GM21367 (cell line): Measurements from ENCODE around the gene SPATA31A3.
"Not testable (repeated sequence)": the region's sequence is repeated elsewhere in the genome, so short reads cannot be mapped to it uniquely, and the experiment has no call there.

Source experiments
- ATAC-seq: cut with Tn5 transposase; IDR thresholded peaks from one replicate; pipeline ENCODE4 v1.9.1; 2021; ENCODE audit not compliant: unreplicated experiment

SPATA31A3 gene

GRCh38 chr9:66992450-66992849, at the start of gene SPATA31A3:
Gene SPATA31A3 (minus strand): TSS chr9:66992550. CDS start chr9:66992521, 29 bp downstream.
- not testable (repeated sequence) for ATAC-seq

GRCh38 chr9:66952576-66952975, 39.8 kb downstream of the SPATA31A3 start:
- not testable (repeated sequence) for ATAC-seq

- not testable (repeated sequence) for ATAC-seq
These were observed 49.8 kb downstream of the SPATA31A3 start for GRCh38 chr9:66942400-66943155.

- ATAC-seq: not testable (repeated sequence)
These were observed 52.2 kb downstream of the SPATA31A3 start for GRCh38 chr9:66939878-66940830.

- ATAC-seq: not testable (repeated sequence)
These were observed 54.0 kb downstream of the SPATA31A3 start for GRCh38 chr9:66938322-66938721.

- ATAC-seq: not testable (repeated sequence)
These were observed 54.7 kb downstream of the SPATA31A3 start for GRCh38 chr9:66937662-66938061.
